Measurements from ENCODE around the gene PARVA.

DNA sequence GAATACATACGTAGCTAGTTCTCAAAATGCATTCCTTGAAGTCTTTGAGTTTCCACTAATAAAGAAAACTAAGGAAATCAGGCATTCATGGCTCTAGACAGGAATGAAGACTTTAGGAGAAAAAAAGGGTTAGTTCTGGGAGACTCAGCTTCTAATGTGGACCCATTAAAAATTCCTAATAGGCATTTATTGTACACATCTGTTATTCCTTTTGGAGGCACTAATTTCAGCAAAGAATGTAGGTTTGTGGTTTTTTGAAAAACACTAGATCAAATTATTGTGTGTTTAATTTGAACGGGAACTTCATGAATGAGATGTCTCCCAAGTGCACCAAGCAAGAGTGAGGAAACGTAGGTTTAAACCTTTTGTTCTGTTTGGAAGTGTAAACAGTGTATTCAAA lies 42.7 kb downstream of the PARVA start:
- TF ChIP-seq, protein P1, sequence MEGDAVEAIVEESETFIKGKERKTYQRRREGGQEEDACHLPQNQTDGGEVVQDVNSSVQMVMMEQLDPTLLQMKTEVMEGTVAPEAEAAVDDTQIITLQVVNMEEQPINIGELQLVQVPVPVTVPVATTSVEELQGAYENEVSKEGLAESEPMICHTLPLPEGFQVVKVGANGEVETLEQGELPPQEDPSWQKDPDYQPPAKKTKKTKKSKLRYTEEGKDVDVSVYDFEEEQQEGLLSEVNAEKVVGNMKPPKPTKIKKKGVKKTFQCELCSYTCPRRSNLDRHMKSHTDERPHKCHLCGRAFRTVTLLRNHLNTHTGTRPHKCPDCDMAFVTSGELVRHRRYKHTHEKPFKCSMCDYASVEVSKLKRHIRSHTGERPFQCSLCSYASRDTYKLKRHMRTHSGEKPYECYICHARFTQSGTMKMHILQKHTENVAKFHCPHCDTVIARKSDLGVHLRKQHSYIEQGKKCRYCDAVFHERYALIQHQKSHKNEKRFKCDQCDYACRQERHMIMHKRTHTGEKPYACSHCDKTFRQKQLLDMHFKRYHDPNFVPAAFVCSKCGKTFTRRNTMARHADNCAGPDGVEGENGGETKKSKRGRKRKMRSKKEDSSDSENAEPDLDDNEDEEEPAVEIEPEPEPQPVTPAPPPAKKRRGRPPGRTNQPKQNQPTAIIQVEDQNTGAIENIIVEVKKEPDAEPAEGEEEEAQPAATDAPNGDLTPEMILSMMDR (IDR thresholded peaks at IDR 0.05): no peak
- TF ChIP-seq POLR2A (IDR thresholded peaks at IDR 0.05): no peak
